Mesendoderm (in vitro differentiated cells): ENCODE measurements around the gene TTLL12.

Experiments used
- DNase-seq: peaks from one replicate; pipeline ENCODE4 v3.0.0; 2013
- H2AK5ac ChIP-seq: 2 replicates; pipeline ENCODE4 v1.6.1; 2013; ENCODE audit warnings: low read length, inconsistent platforms
- H2BK120ac ChIP-seq: 2 replicates; pipeline ENCODE4 v1.6.1; 2013; ENCODE audit warnings: low read depth, mild to moderate bottlenecking, low read length, moderate library complexity, mixed read lengths
- H2BK15ac ChIP-seq: replicated peaks from 2 replicates; pipeline ENCODE4 v1.6.1; 2013; ENCODE audit warnings: low read depth, mild to moderate bottlenecking, moderate library complexity
- H2BK5ac ChIP-seq: 2 replicates; pipeline ENCODE4 v1.6.1; 2013; ENCODE audit warnings: low read length, inconsistent platforms
- H3K18ac ChIP-seq: 2 replicates; pipeline ENCODE4 v1.6.1; 2013; ENCODE audit warnings: mild to moderate bottlenecking, low read length, mixed read lengths
- H3K23ac ChIP-seq: one replicate; pipeline ENCODE4 v1.6.1; 2013; ENCODE audit warnings: low read length
- H3K27ac ChIP-seq: 2 replicates; pipeline ENCODE4 v1.5.1; 2013; ENCODE audit warnings: low read depth, mild to moderate bottlenecking, inconsistent platforms, low read length, moderate library complexity
- H3K27me3 ChIP-seq: 2 replicates; pipeline ENCODE4 v1.6.1; 2013; ENCODE audit warnings: low read length, control low read depth, mild to moderate bottlenecking, inconsistent platforms; ENCODE audit not compliant: insufficient read depth, poor library complexity
- H3K36me3 ChIP-seq: 2 replicates; pipeline ENCODE4 v1.6.1; 2013; ENCODE audit warnings: low read length, inconsistent platforms; ENCODE audit not compliant: control insufficient read depth, insufficient read depth
- H3K4ac ChIP-seq: one replicate; pipeline ENCODE4 v1.6.1; 2013; ENCODE audit warnings: low read depth, mild to moderate bottlenecking, low read length, moderate library complexity
- H3K4me1 ChIP-seq: 2 replicates; pipeline ENCODE4 v1.6.1; 2013; ENCODE audit warnings: low read depth, low read length, inconsistent platforms; ENCODE audit not compliant: control insufficient read depth
- H3K4me2 ChIP-seq: 2 replicates; pipeline ENCODE4 v1.6.1; 2013; ENCODE audit warnings: low read length
- H3K4me3 ChIP-seq: 2 replicates; pipeline ENCODE4 v1.5.1; 2013; ENCODE audit warnings: mild to moderate bottlenecking, low read length
- H3K56ac ChIP-seq: one replicate; pipeline ENCODE4 v1.6.1; 2013; ENCODE audit warnings: low read length
- H3K79me1 ChIP-seq: 2 replicates; pipeline ENCODE4 v1.6.1; 2013; ENCODE audit warnings: low read length, inconsistent platforms
- H3K79me2 ChIP-seq: 2 replicates; pipeline ENCODE4 v1.6.1; 2013; ENCODE audit warnings: mild to moderate bottlenecking, low read length; ENCODE audit not compliant: control insufficient read depth, insufficient read depth
- H3K9ac ChIP-seq: 2 replicates; pipeline ENCODE4 v1.6.1; 2013; ENCODE audit warnings: low read length, inconsistent platforms
- H4K5ac ChIP-seq: one replicate; pipeline ENCODE4 v1.6.1; 2013; ENCODE audit warnings: low read length
- H4K8ac ChIP-seq: one replicate; pipeline ENCODE4 v1.6.1; 2013; ENCODE audit warnings: low read depth, mild to moderate bottlenecking, control low read depth, low read length, moderate library complexity
- WGBS: extraction: QIAGEN DNeasy Blood & Tissue Kit; methylation state at CpG from one replicate; pipeline ENCODE4 v1.1.7; 2013; ENCODE audit warnings: low lambda C conversion rate, missing lambda C conversion rate; ENCODE audit not compliant: insufficient coverage; ENCODE audit errors: extremely low coverage; 5-methylcytosine and 5-hydroxymethylcytosine counted together

TTLL12 gene

GRCh38 chr22:43177479-43177878 is 9.5 kb downstream of the TTLL12 start:
- H3K36me3 ChIP-seq = peaks cover 6% of the 10 kb centered on the region
- H2BK15ac ChIP-seq = no peak overlapping the region
- no peaks in the 10 kb centered on the region for H3K79me2 ChIP-seq
- H3K56ac ChIP-seq = no peak overlapping the region
- no peak overlapping the region for H3K23ac ChIP-seq
- no peak overlapping the region for H2BK120ac ChIP-seq
- no peak overlapping the region for H2AK5ac ChIP-seq
- H3K79me1 ChIP-seq = no peaks in the 10 kb centered on the region
- no peak overlapping the region for H3K4ac ChIP-seq
- H2BK5ac ChIP-seq = no peak overlapping the region
- no peak overlapping the region for H3K4me3 ChIP-seq
- H3K27ac ChIP-seq = no peak overlapping the region
- DNase-seq = no peak
- WGBS = no CpG with 5 or more reads among the region's 7 CpGs
- no peak overlapping the region for H4K5ac ChIP-seq
- H3K4me1 ChIP-seq = no peaks in the 10 kb centered on the region
- no peak overlapping the region for H3K4me2 ChIP-seq
- no peak overlapping the region for H3K9ac ChIP-seq
- no peaks in the 10 kb centered on the region for H3K27me3 ChIP-seq
- H4K8ac ChIP-seq = no peak overlapping the region
- H3K18ac ChIP-seq = no peak overlapping the region

- Histone ChIP-seq H4K5ac (no peak overlapping the region), H3K4me1 (no peaks in the 10 kb centered on the region), H3K27ac (no peak overlapping the region), H2AK5ac (no peak overlapping the region), H3K4ac (no peak overlapping the region), H2BK5ac (no peak overlapping the region), H3K36me3 (peaks cover 6% of the 10 kb centered on the region), H4K8ac (no peak overlapping the region), H2BK120ac (no peak overlapping the region), H3K4me3 (no peak overlapping the region), H3K23ac (no peak overlapping the region), H3K79me1 (no peaks in the 10 kb centered on the region), H2BK15ac (no peak overlapping the region), H3K9ac (no peak overlapping the region), H3K4me2 (no peak overlapping the region), H3K79me2 (no peaks in the 10 kb centered on the region), H3K27me3 (no peaks in the 10 kb centered on the region), H3K56ac (no peak overlapping the region), H3K18ac (no peak overlapping the region)
- DNase-seq = no peak
- no CpG with 5 or more reads among the region's 15 CpGs for WGBS
Measured at GRCh38 chr22:43176090-43176489, 10.8 kb downstream of the TTLL12 start.

DNA sequence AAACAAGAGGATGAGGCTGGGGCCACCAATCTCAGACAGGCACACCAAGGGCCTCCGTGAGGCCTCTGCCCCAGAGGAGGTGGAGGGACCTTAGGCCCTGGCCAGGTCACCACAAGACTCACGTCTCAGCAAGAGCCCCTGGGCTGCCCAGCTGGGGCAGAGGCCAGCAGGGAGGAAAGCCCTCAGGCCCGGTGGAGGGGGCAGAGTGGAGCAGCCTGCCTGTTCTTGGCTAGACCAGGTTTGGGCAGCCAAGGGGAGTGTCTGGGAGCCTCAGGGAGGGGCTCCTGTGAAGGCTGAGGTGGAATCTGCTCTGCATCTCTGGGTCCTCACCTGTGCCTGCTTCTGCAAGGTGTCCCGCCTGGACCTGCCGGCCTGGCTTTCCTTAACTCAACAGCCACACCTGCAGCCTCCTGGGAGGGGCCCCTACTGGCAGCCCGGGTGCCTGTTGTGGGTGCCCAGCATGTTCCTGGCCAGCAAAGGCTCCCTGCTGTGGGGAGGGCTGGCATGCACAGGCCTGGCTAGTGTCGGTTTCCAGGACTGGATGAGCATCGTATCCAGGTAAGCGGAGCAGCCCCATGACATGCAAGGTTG is 11.9 kb downstream of the TTLL12 start:
- Histone ChIP-seq H2BK120ac (no peak overlapping the region), H3K4me2 (no peak overlapping the region), H3K23ac (no peak overlapping the region), H3K9ac (no peak overlapping the region), H4K8ac (no peak overlapping the region), H3K27me3 (no peaks in the 10 kb centered on the region), H3K27ac (no peak overlapping the region), H3K18ac (no peak overlapping the region), H3K4me1 (no peaks in the 10 kb centered on the region), H3K36me3 (peaks cover 6% of the 10 kb centered on the region), H4K5ac (no peak overlapping the region), H2BK5ac (no peak overlapping the region), H3K79me2 (no peaks in the 10 kb centered on the region), H3K56ac (no peak overlapping the region), H3K4ac (no peak overlapping the region), H3K79me1 (no peaks in the 10 kb centered on the region), H3K4me3 (no peak overlapping the region), H2AK5ac (no peak overlapping the region), H2BK15ac (no peak overlapping the region)
- WGBS = no CpG with 5 or more reads among the region's 9 CpGs
- no peak for DNase-seq

- no peak overlapping the region for H3K23ac ChIP-seq
Measured at GRCh38 chr22:43173976-43174720, 12.8 kb downstream of the TTLL12 start.

DNA sequence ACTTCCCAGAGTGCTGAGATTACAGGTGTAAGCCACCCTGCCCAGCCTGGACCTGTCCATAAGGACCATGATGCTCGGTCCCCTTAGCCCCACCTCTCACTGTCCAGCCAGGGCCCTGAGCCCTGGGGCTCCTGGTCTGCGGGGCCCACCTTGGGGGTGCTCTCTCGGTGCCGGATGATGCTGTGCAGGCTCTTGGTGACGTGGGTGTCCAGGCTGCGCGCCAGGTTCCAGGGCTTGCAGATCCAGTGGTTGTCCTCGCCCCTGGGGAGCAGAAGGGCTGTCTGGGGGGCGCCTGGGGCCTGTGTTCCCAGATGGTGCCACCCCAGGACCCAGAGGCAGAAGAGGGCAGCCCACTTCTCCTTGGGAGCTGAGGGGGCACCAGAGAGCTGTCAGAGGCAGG is 13.4 kb downstream of the TTLL12 start:
- no peak overlapping the region for H2AK5ac ChIP-seq
- H2BK15ac ChIP-seq = no peak overlapping the region

More at GRCh38 chr22:43173976-43174720, 12.8 kb downstream of the TTLL12 start:
- no peak overlapping the region for H4K8ac ChIP-seq
- H2BK5ac ChIP-seq = no peak overlapping the region
- H2BK15ac ChIP-seq = no peak overlapping the region
- peaks cover 6% of the 10 kb centered on the region for H3K36me3 ChIP-seq
- H3K79me2 ChIP-seq = no peaks in the 10 kb centered on the region
- no peak overlapping the region for H3K4ac ChIP-seq
- no CpG with 5 or more reads among the region's 39 CpGs for WGBS
- H3K9ac ChIP-seq = no peak overlapping the region
- no peak overlapping the region for H3K56ac ChIP-seq
- H4K5ac ChIP-seq = no peak overlapping the region
- H3K79me1 ChIP-seq = no peaks in the 10 kb centered on the region
- no peak overlapping the region for H3K4me2 ChIP-seq
- no peak for DNase-seq
- no peak overlapping the region for H2AK5ac ChIP-seq
- no peak overlapping the region for H3K4me3 ChIP-seq
- H3K27ac ChIP-seq = no peak overlapping the region
- no peaks in the 10 kb centered on the region for H3K4me1 ChIP-seq
- H2BK120ac ChIP-seq = no peak overlapping the region
- no peak overlapping the region for H3K18ac ChIP-seq
- H3K27me3 ChIP-seq = no peaks in the 10 kb centered on the region

More for the DNA sequence above, 13.4 kb downstream of the TTLL12 start:
- Histone ChIP-seq H3K4me1 (no peaks in the 10 kb centered on the region), H3K27me3 (no peaks in the 10 kb centered on the region), H2BK5ac (no peak overlapping the region), H3K18ac (no peak overlapping the region), H3K36me3 (peaks cover 4% of the 10 kb centered on the region), H2BK120ac (no peak overlapping the region), H3K23ac (no peak overlapping the region), H3K4me2 (no peak overlapping the region), H4K8ac (no peak overlapping the region), H4K5ac (no peak overlapping the region), H3K9ac (no peak overlapping the region), H3K27ac (no peak overlapping the region), H3K4ac (no peak overlapping the region), H3K4me3 (no peak overlapping the region), H3K79me1 (no peaks in the 10 kb centered on the region), H3K79me2 (no peaks in the 10 kb centered on the region), H3K56ac (no peak overlapping the region)
- DNase-seq = no peak
- no CpG with 5 or more reads among the region's 9 CpGs for WGBS
